Retinal pigment epithelial cell (primary cell): ENCODE measurements around the gene VAMP7.
A peak's percentile ranks its signal among the peaks of the same experiment; 100 is the strongest.

Source experiments
- DNase-seq: peaks from one replicate; pipeline ENCODE4 v3.0.0-alpha.2; 2010; ENCODE audit warnings: low read depth
- H3K4me3 ChIP-seq: 2 replicates; pipeline ENCODE4 v1.5.1; 2011; ENCODE audit warnings: mild to moderate bottlenecking, low read length, control low read depth, moderate library complexity
- CTCF ChIP-seq: conservative IDR thresholded peaks from 2 replicates; pipeline ENCODE4 v1.5.1; 2011; ENCODE audit warnings: low read depth, low read length, control low read depth, inconsistent platforms

VAMP7 gene

GRCh38 chrX:155954793-155955192 is 73.6 kb downstream of the VAMP7 start:
- DNase-seq = no peak
- H3K4me3 ChIP-seq = no peak overlapping the region
- no peak for TF ChIP-seq CTCF

- no peak for DNase-seq
- no peak overlapping the region for H3K4me3 ChIP-seq
- no peak for TF ChIP-seq CTCF
Observed at GRCh38 chrX:155956099-155956498, 75.0 kb downstream of the VAMP7 start.

GRCh38 chrX:155956649-155957048 is 75.5 kb downstream of the VAMP7 start:
- DNase-seq = no peak
- no peak overlapping the region for H3K4me3 ChIP-seq
- TF ChIP-seq CTCF = no peak

- TF ChIP-seq CTCF = no peak
- no peak overlapping the region for H3K4me3 ChIP-seq
- DNase-seq = no peak
Observed at GRCh38 chrX:155957843-155958242, 76.7 kb downstream of the VAMP7 start.

- DNase-seq = no peak
- H3K4me3 ChIP-seq = no peak overlapping the region
- no peak for TF ChIP-seq CTCF
Observed at GRCh38 chrX:155959018-155959587, 78.0 kb downstream of the VAMP7 start.

GRCh38 chrX:155962906-155963305 is 81.8 kb downstream of the VAMP7 start:
- H3K4me3 ChIP-seq = no peak overlapping the region
- no peak for TF ChIP-seq CTCF
- no peak for DNase-seq

GRCh38 chrX:155966876-155967275 is 85.7 kb downstream of the VAMP7 start:
- H3K4me3 ChIP-seq = no peak overlapping the region
- peak; percentile 12 for TF ChIP-seq CTCF
- DNase-seq = no peak
